HG03558 (cell line): Measurements from ENCODE around the gene ALOX12B.
"Not testable (repeated sequence)": the region's sequence is repeated elsewhere in the genome, so short reads cannot be mapped to it uniquely, and the experiment has no call there.

Experiments
- ATAC-seq: cut with Tn5 transposase; IDR thresholded peaks from one replicate; pipeline ENCODE4 v1.9.1; 2021; ENCODE audit warnings: moderate number of reproducible peaks; ENCODE audit not compliant: unreplicated experiment; ENCODE audit errors: extremely low read depth

ALOX12B gene

DNA sequence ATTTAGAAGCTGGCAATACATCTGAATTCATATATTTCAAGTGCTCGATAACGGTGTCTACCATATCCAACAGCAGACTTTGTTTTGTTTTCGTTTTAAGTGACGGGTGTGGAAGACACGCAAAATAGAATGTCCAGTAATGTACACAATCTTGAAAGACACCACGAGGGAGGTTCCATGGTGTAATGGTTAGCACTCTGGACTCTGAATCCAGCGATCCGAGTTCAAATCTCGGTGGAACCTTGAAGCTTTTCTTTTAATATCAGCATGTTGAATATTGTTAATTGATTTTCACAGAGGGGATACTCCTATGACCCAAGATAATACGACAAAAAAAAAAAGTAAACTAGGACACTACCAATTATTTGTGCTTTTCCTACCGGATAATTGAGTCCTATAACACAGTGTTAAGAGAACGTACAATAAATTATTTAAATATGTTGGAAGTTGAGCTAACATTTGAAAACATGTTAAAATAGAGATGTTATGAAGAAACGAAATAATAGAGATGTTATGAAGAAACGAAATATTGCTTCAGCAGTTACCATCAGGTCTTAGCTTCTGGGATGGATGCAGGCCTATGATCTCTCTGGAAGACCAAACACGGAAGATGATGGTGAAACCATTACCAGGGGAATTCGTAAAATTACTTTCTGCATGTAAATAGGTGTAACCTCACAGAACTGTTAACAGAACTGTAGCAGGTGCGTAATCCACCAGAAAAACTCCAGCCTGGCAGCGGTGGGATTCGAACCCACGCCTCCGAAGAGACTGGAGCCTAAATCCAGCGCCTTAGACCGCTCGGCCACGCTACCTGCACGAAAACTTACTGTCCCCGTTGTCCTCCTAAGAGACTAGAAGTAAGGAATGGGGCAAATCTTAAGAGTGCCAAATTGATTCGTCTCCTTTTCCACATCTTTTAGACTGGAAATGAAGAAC lies 32.3 kb upstream of the ALOX12B start:
- no peak for ATAC-seq

DNA sequence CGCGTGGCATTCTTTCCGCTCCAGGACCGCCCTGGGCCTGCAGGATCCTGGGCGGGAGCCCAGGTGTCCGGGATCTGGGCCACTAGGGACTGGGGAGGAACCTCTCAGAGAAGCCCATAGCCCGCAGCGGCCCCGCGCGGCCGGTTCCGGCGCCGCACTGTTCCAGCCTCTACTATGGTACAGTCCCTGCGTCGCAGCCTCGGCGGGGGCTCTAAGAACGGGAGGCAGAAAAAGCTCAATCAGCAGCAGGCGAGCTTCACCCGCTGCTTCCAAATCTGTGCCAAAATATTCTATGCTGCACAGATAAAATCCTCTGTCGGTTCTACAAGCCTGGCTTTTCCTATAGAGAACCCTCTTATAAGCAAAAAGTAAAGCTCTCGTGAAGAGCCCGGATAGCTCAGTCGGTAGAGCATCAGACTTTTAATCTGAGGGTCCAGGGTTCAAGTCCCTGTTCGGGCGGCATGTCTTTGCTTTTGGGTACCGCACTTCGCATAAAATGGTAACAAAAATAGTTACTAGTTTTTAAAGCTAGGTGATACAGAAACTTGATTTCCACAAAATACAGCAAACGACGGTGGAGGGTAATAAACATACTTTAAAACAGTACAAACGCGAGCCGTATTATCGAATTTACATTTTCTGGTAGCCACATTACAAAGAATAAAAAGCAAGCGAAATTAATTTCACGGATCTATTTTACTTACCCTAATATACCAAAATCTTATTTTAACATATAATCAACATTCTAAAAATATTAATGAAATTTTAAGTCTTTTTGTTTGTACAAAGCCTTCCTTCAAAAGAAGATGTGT lies 31.5 kb upstream of the ALOX12B start:
- no peak for ATAC-seq

DNA sequence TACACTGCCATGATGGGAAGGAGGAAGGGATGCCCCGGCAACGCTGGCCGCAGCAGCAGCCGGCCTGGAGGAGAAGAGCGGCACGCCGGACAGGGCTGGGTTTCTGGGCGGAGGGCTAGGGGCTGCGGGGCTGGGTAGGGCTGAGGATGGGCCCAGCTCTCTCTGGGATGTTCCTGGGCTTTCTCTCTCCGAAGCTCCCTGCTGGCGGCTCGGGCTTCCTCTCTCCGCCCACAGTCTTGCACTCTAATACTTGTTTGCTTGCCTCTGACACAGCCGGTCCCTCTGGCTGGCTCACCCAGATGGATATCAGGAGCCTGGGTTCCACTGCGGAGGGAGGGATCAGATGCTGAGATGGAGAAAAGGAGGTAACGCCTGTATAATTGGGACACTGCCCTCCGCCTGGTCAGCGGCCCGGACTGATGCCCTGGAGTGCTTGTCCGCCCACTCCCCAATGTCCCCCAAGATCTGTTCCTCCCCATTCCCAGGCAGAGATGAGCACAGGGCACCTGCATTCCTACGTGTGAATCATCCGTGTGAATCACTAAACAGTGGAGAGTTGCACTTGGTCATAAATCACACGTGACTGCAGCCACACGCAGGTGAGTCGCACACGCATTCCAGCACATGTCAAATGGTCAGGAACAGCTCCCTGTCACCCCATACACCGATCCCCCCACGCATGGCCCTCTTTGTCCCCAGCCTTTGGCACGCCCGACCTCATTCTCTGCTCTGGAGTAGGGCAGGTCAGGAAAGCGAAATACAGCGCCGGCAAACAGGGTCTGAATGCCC lies 30.7 kb upstream of the ALOX12B start, which contains the start of gene ALOXE3:
Gene ALOXE3 (minus strand): TSS at position 535 of the 789 bp plus-strand sequence. CDS start 524 bp downstream, at position 11.
- ATAC-seq: no peak

DNA sequence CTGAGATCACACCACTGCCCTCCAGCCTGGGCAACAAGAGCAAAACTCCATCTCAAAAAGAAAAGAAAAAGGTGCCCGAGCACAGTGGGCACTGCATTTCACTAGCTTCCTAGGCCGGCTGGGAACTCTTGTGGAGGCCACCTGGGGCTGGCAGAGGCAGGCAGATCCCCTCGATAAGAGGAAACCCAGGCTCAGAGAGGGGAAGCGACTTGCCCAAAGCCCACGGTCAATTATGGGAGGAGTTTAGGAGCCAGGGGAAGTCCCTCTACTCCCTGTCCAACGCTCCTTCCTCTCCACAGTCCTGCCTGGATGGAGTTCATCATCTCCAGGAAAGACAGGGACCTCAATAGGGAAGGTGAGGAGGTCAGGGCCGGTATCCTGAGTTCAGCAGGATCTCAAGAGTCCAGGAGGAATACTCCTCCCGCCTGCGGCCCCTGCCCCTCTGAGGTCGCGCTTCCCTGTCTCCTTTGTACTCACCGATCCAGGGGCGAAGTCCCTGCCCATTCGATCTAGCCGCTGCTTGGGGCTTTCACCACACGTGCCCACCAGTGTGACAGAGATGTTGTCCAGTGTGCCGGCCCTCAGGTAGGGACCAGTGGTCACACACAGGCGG lies 30.0 kb upstream of the ALOX12B start:
- no peak for ATAC-seq

DNA sequence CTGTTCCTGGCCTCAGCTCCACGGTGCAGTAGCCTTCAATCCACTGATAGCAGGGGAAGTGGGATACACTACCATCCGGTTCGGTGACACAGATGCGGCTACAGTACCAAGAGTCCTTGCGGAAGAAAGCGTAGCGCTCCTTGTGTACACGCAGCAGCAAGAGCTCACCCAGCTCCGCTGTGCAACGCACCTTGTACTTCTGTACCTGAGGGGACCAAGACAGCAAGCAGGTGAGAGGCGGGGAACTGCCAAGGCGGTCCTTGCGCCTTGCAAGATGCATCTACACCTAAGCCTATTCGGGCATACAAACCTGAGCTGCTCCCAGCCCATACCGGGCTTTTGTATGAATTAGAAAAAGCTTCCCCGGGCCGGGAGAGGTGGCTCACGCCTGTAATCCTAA lies 29.3 kb upstream of the ALOX12B start:
- ATAC-seq: no peak

DNA sequence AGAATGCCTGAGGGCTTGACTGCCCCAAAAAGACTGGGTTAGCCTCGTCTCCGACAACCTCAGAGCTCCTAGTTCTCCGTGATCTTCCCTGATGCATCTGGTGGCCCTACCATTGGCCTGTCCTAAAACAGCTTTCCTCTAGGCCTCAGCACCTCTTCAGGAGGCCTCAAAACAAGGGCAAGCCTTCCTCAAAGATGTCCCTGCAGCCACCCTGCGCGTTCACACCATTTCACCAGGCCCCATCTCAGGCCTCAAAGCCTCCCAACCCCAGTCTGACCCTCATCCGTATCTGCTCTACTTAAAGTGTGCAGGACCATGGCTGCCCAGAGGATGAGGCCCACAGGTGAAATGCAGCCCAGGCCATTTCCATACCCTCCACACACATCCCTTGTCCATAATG lies 23.4 kb upstream of the ALOX12B start:
- ATAC-seq: no peak

DNA sequence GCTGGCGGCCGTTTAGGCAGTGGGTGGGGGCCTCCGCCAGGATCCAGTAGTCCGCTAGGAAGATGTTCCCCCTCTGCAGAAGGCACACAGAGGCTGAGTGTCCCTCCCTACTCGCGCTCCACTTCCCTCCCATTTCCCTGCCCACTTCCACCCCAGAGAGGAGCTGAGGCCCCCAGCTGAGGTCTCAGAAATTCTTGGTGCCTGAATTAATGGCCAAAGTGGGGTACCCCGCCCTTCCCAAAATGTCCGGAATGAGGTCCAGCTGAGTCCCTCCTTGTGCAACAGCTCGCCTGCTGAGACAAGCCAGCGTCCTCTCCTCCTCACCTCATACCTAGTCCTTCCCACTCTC lies 22.9 kb upstream of the ALOX12B start:
- no peak for ATAC-seq

DNA sequence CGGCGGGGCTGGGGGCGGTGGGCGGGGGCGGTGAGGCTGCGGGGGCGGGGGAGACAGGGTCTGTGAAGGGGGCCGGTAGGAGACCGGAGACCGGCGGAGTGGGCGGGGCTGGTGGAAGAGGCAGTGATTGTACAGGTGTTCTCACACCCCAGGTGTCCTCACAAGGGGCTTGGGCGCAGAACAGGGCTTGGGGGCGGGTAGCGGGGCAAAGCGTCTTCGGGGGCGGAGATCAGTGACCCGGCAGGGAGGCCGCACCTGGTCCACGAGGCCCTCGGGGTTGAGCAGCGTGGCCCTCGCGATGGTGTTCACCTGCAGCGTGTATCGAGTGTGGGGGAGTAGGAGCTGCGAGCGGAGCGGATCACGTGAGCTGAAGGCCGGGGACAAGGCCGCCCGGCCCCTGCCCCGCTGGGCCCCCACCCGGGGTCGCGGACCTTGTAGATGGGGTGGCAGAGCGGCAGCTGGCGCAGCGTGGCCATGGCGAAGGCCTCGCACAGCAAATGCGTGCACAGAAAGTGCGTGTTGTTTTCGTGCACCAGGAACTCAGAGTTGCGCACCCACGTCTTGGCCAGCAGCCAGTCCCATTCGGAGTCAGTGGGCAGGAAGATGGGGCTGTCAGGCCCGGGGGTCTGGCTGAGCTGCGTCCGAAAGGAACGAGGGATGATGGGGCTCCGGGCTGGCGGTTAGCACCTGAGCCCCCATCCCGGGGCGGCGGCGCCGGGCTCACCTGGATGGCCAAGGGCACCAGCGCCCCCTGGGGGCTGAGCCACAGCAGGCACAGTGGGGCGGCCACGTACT lies 22.3 kb upstream of the ALOX12B start:
- ATAC-seq: no peak

DNA sequence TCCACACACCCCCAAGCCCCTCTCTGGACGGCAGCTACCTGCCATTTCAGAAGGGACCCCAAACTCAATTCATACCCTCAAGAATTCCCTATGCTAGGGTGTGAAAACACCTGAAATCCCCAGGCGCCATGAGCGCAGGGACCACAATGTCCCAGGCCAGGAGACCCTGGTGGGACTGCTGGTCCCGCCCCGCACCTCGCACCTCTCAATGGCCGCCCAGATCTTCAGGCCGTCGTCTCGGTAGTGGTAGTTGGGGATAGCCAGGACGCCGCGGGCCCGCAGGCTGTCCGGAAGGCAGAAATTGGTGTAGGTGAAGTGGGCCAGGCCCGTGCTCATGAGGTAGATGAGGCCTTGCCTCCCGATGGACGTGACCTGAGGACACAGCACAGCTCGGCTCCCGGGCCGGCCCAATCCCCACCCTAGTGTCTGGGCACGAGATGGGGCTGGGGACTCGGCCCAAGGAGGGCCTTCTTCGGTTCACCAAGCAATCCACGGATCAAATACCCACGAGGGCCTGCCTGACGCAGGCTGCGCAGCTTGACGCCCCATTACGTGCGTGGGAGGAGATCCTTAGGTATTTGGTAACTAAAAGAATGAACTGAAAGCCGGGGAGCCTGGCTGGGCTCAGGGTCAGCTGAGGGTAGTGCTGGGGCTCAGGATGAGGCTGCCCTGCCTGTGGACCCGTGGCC lies 21.6 kb upstream of the ALOX12B start:
- no peak for ATAC-seq

DNA sequence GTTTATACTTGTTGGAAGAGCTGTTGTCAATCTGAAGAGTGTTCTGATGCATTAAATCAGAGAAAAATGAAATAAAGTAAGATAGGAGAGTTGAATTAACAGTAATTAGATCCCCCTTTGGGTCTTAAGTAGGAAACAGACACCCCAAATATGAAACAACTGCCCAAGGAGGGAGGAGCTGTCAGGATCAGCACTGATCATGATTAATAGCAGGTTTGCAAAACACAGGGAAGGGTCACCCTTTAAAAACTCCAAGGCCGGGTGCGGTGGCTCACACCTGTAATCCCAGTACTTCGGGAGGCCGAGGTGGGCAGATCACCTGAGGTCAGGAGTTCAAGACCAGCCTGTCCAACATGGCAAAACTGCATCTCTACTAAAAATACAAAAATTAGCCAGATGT lies 19.5 kb upstream of the ALOX12B start:
- not testable (repeated sequence) for ATAC-seq

DNA sequence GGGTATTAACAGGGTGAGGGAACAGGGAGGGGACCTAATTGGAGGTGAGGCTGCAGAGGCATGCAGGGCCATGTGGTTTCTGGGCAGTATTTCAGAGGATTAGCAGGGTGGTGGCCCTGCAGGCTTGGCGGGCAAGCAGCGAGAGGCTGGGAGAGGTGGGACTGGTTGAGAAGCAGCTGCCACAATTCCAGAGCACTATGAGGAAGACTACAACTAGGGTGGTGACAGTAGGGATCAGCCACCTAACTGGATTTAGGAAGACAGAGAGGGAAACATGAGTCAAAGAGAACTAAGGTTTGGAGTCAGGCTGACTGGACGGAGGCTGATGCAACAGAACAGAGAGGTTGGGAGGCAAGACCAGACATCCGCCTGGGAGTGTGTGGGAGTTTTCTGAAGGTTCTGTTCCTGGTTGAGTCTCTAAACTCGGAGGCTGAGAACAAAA lies 18.5 kb upstream of the ALOX12B start:
- no peak for ATAC-seq

DNA sequence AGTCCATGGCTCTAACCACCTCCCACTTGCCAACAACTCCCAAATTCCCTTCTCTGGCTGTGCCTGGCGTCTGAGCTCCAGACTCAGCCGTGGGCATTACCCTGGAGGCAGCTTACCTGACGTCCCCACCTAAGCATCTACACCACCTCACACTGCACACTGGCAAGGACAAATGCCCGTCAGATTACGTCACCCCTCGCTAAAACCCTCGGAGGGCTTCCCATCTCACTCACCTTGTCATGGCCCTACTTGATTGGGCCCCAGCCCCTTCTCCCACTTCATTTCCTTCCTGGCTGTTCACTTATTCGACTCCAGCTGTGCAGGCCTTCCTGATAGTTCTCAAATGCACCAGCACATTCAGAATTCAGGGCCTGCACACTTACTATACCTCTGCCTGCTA lies 17.4 kb upstream of the ALOX12B start:
- no peak for ATAC-seq

DNA sequence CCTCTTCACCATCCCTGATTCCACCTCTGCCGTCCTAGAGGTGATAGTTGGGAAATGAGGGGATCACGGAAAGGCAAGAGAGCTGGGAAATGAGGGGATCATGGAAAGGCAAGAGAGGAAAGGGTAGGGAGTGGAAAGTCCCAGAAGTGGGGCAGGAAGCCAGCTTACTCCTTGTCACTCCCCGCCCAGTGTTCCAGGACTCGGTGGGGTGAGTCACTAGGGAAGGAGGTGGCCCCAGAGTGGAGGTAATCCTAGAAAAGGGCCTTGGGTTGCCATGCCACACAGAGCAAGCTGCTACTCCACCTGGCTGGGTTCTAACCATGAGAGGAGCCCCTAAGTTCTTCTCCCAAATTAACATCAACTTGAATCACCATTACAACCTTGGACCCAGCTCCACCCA lies 16.0 kb upstream of the ALOX12B start:
- ATAC-seq: no peak

DNA sequence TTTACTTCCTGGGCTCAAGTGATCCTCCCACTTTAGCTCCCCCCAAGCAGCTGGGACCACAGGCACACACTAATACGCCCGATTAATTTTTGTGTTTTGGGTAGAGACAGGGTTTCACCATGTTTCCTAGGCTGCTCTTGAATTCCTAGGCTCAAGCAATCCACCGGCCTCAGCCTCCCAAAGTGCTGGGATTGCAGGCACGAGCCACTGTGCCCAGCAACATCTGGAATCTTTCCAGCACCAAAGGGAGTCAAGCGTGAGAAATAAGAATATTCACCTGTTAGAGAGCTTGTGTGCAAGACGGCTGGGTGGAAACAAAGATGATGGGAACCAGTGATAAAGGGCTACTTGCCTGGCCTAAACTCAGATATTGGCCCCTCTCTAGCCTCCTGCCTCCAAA lies 14.2 kb upstream of the ALOX12B start:
- no peak for ATAC-seq

DNA sequence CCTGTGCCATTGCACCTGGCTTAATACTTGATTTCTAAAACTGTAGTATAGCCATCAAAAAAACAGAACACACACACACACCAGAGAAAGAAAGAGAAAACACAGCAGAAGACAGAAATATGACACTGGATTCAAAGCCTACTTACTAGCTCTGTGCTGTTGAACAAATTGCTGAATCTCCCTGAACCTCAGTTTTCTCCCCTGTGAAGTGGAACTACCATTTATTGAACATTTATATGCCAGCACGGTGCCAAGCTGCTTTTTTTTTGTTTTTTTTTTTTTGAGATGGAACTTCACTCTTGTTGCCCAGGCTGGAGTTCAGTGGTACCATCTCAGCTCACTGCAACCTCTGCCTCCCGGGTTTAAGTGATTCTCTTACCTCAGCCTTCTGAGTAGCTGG lies 13.2 kb upstream of the ALOX12B start:
- no peak for ATAC-seq

DNA sequence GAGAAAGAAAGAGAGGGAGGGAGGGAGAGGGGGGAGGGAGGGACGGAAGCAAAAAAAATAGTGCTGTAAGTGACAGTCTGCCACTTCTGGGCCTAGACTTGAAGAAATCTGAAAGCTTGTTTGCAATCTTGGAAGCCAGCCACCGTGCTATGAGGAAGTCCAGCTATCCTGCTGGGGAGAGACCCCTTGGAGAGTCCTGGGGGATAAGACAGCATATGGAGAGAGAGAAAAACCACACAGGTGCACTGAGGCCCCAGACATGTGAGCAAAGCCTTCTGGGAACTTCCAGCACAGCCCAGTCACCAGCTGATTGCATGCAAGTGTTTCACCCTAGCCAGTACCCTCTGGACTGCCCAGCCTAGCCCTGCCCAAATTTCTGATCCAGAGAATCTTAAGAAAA lies 12.6 kb upstream of the ALOX12B start:
- no peak for ATAC-seq

DNA sequence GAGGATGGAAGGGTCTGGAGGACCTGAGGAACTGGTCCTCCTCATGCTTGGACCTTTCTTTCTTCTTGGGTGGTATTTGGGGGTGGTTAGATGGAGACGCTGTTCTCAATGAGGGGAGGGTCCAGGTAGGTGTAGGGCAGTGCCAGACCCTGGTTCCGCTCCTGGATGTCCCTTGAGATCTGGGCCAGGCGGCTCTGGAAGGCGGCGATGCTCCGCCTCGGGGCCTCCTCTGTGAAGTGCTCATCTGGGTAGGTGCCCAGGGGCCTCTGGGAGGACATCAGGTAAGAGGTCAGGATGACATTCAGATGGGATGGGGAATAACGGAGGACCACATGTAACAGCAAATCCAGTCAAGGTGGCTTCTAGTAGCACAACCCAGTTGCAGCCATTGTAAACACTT lies 9.0 kb upstream of the ALOX12B start:
- ATAC-seq: no peak

DNA sequence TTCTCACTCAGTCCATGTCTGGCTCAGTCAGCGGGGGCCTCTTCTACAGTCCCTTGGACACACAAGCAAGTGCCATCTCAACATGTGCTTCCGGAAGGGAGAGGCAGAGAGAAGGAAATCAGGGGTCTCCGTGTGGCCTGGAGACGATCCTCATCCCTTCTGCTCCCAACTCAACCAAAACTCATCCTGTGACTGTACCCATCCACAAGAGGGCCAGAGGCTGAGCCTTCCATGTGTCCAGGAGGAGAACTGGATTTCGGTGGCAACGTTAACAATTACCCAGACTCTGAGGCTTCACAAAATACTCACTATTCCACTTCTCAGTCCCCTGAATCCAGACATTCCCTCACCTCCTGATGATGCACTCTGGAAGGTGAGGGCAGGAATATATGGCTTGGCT lies 7.8 kb upstream of the ALOX12B start:
- ATAC-seq: no peak
